Fibroblast of lung (primary cell): Measurements from ENCODE around the gene MIA2. TPM values are rescaled to one million over a fixed set of nuclear protein-coding genes. Genes with fewer than 3 reads are reported as not detected.

Experiments used
- DNase-seq, 2 donors: peaks; one replicate each; pipeline versions ENCODE4 v3.0.0 to v3.0.0-alpha.2; 2010; ENCODE audit warnings: low read depth in 2 of 2
- H2AFZ ChIP-seq: 2 replicates; pipeline ENCODE4 v1.5.1; 2012; ENCODE audit warnings: low read length, control low read depth, inconsistent platforms
- H3K27ac ChIP-seq: 2 replicates; pipeline ENCODE4 v1.5.1; 2011; ENCODE audit warnings: low read length, control low read depth; ENCODE audit not compliant: insufficient read depth
- H3K27me3 ChIP-seq: 2 replicates; pipeline ENCODE4 v1.5.1; 2011; ENCODE audit warnings: mild to moderate bottlenecking, low read length; ENCODE audit not compliant: control insufficient read depth, insufficient read depth
- H3K36me3 ChIP-seq: 2 replicates; pipeline ENCODE4 v1.5.1; 2011; ENCODE audit warnings: low read length; ENCODE audit not compliant: control insufficient read depth, insufficient read depth
- H3K4me1 ChIP-seq: 2 replicates; pipeline ENCODE4 v1.5.1; 2011; ENCODE audit warnings: low read length; ENCODE audit not compliant: control insufficient read depth, insufficient read depth; ENCODE audit errors: extremely low read depth
- H3K4me2 ChIP-seq: 2 replicates; pipeline ENCODE4 v1.5.1; 2011; ENCODE audit warnings: low read length, control low read depth; ENCODE audit not compliant: insufficient read depth; ENCODE audit errors: extremely low read depth
- H3K4me3 ChIP-seq, 4 experiments: fragments of 200-600 bp in 1 of 4; sonication (generic) in 1 of 4; replicated peaks in 1 of 4; 2 replicates each; pipeline ENCODE4 v1.5.1; 2011 to 2016; ENCODE audit warnings: low read length in 4 of 4, low read depth in 3 of 4, mild to moderate bottlenecking in 3 of 4, control low read depth in 2 of 4, inconsistent platforms in 1 of 4, mixed read lengths in 1 of 4; ENCODE audit not compliant: insufficient read depth in 1 of 4; ENCODE audit errors: control extremely low read depth in 1 of 4
- H3K79me2 ChIP-seq: 2 replicates; pipeline ENCODE4 v1.5.1; 2012; ENCODE audit warnings: mild to moderate bottlenecking, low read length, inconsistent platforms; ENCODE audit not compliant: control insufficient read depth, insufficient read depth
- H3K9ac ChIP-seq: 2 replicates; pipeline ENCODE4 v1.5.1; 2011; ENCODE audit warnings: mild to moderate bottlenecking, low read length, control low read depth; ENCODE audit not compliant: insufficient read depth
- H3K9me3 ChIP-seq: 2 replicates; pipeline ENCODE4 v1.5.1; 2012; ENCODE audit warnings: low read depth, low read length; ENCODE audit not compliant: control insufficient read depth, insufficient read depth
- H4K20me1 ChIP-seq: 2 replicates; pipeline ENCODE4 v1.5.1; 2011; ENCODE audit warnings: low read length; ENCODE audit not compliant: control insufficient read depth, insufficient read depth; ENCODE audit errors: extremely low read depth
- EZH2 ChIP-seq: IDR thresholded peaks from 2 replicates; pipeline ENCODE4 v1.5.1; 2012; ENCODE audit warnings: low read length, control low read depth, mild to moderate bottlenecking; ENCODE audit errors: missing control alignments
- polyA plus RNA-seq, 2 donors: library from polyadenylated mRNA; depleted of rRNA in 1 of 2; stranded (reverse) in 1 of 2; unstranded in 1 of 2; fragments of >200 nt; gene quantifications; 2 replicates each; pipeline ENCODE4 v1.2.1, GENCODE V29; 2011 to 2012; ENCODE audit warnings: missing spikeins in 1 of 2
- total RNA-seq: library from RNA; depleted of rRNA; stranded (reverse); fragments of >200 nt; gene quantifications from 2 replicates; pipeline ENCODE4 v1.2.1, GENCODE V29; 2014
- TF ChIP-seq, protein P1 (sequence below), 2 donors: IDR thresholded peaks in 1 of 2; conservative IDR thresholded peaks in 1 of 2; 1 replicate in 1 of 2; 2 replicates in 1 of 2; pipeline ENCODE4 v1.5.1; 2011 to 2012; ENCODE audit warnings: low read length in 2 of 2, control low read depth in 1 of 2, inconsistent platforms in 1 of 2, low read depth in 1 of 2, mild to moderate bottlenecking in 1 of 2

Gene MIA2
- total and polyA plus RNA-seq, 2 donors (not counting 1 experiment from before 2014, with no cell fraction given) = 9.7 to 15.0 TPM

DNA sequence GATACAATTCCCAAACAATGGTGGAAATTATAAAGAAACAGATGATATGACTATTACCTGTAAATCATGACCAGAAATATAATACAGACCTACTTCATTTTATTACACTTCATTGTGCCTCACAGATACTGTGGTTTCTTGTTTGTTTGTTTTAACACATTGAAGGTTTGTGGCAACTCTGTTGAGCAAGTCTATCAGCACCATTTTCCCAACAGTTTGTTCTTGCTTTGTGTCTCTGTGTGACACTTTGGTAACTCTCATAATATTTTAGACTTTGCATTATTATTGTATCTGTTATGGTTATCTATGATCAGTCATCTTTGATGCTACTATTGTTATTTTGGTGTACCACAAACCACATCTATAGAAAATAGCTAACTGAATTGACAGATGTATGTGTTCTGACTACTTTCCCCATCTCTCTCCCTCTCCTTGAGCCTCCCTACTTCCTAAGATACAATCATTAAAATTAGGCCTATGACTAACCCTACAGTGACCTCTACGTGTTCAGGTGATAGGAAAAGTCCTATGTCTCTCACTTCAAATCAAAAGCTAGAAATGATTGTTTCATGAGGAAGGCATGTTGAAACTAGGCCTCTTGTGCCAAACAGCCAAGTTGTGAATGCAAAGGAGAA is 149.4 kb downstream of the MIA2 start:
- TF ChIP-seq EZH2 = no peak
- TF ChIP-seq, protein P1, sequence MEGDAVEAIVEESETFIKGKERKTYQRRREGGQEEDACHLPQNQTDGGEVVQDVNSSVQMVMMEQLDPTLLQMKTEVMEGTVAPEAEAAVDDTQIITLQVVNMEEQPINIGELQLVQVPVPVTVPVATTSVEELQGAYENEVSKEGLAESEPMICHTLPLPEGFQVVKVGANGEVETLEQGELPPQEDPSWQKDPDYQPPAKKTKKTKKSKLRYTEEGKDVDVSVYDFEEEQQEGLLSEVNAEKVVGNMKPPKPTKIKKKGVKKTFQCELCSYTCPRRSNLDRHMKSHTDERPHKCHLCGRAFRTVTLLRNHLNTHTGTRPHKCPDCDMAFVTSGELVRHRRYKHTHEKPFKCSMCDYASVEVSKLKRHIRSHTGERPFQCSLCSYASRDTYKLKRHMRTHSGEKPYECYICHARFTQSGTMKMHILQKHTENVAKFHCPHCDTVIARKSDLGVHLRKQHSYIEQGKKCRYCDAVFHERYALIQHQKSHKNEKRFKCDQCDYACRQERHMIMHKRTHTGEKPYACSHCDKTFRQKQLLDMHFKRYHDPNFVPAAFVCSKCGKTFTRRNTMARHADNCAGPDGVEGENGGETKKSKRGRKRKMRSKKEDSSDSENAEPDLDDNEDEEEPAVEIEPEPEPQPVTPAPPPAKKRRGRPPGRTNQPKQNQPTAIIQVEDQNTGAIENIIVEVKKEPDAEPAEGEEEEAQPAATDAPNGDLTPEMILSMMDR (conservative IDR thresholded peaks at IDR 0.05 in 1 of 2, IDR thresholded peaks at IDR 0.05 in 1 of 2; ENCODE audit: low read depth in 1 of 2, low read length in 2 of 2) = no peak
- H2AFZ ChIP-seq = no peak overlapping the region
- H3K4me2 ChIP-seq = no peak overlapping the region
- no peak overlapping the region for H3K9ac ChIP-seq
- no peak for DNase-seq
- H3K4me1 ChIP-seq = no peaks in the 10 kb centered on the region
- H3K9me3 ChIP-seq = no peaks in the 10 kb centered on the region
- no peaks in the 10 kb centered on the region for H4K20me1 ChIP-seq
- H3K27me3 ChIP-seq = no peaks in the 10 kb centered on the region
- H3K27ac ChIP-seq = no peak overlapping the region
- no peaks in the 10 kb centered on the region for H3K36me3 ChIP-seq
- no peaks in the 10 kb centered on the region for H3K79me2 ChIP-seq
- no peak overlapping the region for H3K4me3 ChIP-seq

DNA sequence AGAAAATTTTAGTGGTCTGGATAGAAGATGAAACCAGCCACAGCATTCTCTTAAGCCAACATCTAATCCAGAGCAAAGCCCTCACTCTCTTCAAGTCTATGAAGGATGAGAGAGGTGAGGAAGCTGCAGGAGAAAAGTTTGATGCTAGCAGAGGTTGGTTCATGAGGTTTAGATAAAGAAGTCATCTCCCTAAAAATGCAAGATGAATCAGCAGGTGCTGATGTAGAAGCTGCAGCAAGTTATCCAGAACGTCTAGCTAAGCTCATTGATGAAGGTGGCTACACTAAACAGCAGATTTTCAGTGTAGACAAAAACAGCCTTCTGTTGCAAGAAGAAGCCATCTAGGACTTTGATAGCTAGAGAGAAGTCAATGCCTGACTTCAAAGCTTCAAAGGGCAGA is 150.0 kb downstream of the MIA2 start:
- no peaks in the 10 kb centered on the region for H3K27me3 ChIP-seq
- TF ChIP-seq EZH2 = no peak
- TF ChIP-seq, protein P1 (conservative IDR thresholded peaks at IDR 0.05 in 1 of 2, IDR thresholded peaks at IDR 0.05 in 1 of 2; ENCODE audit: low read depth in 1 of 2, low read length in 2 of 2) = no peak
- DNase-seq = no peak
- no peak overlapping the region for H3K4me2 ChIP-seq
- H3K36me3 ChIP-seq = no peaks in the 10 kb centered on the region
- no peak overlapping the region for H3K27ac ChIP-seq
- H2AFZ ChIP-seq = no peak overlapping the region
- no peaks in the 10 kb centered on the region for H3K9me3 ChIP-seq
- no peaks in the 10 kb centered on the region for H4K20me1 ChIP-seq
- H3K4me1 ChIP-seq = no peaks in the 10 kb centered on the region
- H3K4me3 ChIP-seq = no peak overlapping the region
- H3K79me2 ChIP-seq = no peaks in the 10 kb centered on the region
- H3K9ac ChIP-seq = no peak overlapping the region

DNA sequence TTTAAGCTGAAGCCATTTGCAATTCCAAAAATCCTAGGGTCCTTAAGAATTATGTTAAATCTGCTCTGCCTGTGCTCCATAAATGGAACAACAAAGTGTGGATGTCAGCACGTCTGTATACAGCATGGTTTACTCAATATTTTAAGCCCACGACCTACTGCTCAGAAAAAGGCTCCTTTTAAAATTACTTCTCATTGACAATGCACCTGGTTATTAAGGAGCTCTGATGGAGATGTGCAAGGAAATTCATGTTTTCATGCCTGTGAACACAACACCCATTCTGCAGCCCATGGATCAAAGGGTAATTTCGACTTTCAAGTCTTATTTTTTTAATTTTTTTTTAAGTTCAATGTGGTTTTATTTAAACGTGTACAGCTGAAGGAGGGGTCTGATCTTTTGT is 150.5 kb downstream of the MIA2 start:
- Histone ChIP-seq H3K36me3 (no peaks in the 10 kb centered on the region), H4K20me1 (no peaks in the 10 kb centered on the region), H3K79me2 (no peaks in the 10 kb centered on the region), H3K4me3 (no peak overlapping the region), H3K4me1 (no peaks in the 10 kb centered on the region), H3K27me3 (no peaks in the 10 kb centered on the region), H3K4me2 (no peak overlapping the region), H3K9me3 (no peaks in the 10 kb centered on the region), H3K27ac (no peak overlapping the region), H2AFZ (no peak overlapping the region), H3K9ac (no peak overlapping the region)
- TF ChIP-seq, protein P1 (conservative IDR thresholded peaks at IDR 0.05 in 1 of 2, IDR thresholded peaks at IDR 0.05 in 1 of 2; ENCODE audit: low read depth in 1 of 2, low read length in 2 of 2) = no peak
- no peak for TF ChIP-seq EZH2
- no peak for DNase-seq
